K562 (cell line): ENCODE measurements around the gene WRAP53. TPM values are rescaled to one million over a fixed set of nuclear protein-coding genes. Genes with fewer than 3 reads are reported as not detected.

ENCODE experiments used
- CEBPG ChIP-seq, 3 experiments: fragments of 200-800 bp in 1 of 3; sonication (Bioruptor generic) in 1 of 3; sonication (generic) in 1 of 3; formaldehyde crosslinking in 1 of 3; IDR thresholded peaks in 2 of 3; conservative IDR thresholded peaks in 1 of 3; 2 replicates each; pipeline versions ENCODE4 v1.6.1 to v1.8.0; 2016 to 2022; ENCODE audit warnings: missing compliant biosample characterization in 2 of 3, missing genetic modification characterization in 2 of 3, mild to moderate bottlenecking in 1 of 3, missing genetic modification reagents in 1 of 3
- ERF ChIP-seq: fragments of 450-650 bp; formaldehyde crosslinking; IDR thresholded peaks from 2 replicates; pipeline ENCODE4 v1.4.0; 2020; ENCODE audit warnings: mild to moderate bottlenecking, mixed read lengths
- HMG20A ChIP-seq: fragments of 450-650 bp; formaldehyde crosslinking; conservative IDR thresholded peaks from 2 replicates; pipeline ENCODE4 v1.4.0; 2020; ENCODE audit warnings: mild to moderate bottlenecking, mixed read lengths
- L3MBTL2 ChIP-seq: fragments of 450-650 bp; IDR thresholded peaks from 2 replicates; pipeline ENCODE4 v1.6.1; 2016; ENCODE audit warnings: mild to moderate bottlenecking, moderate library complexity
- MTA1 ChIP-seq: fragments of 450-650 bp; IDR thresholded peaks from 2 replicates; pipeline ENCODE4 v1.6.1; 2017; ENCODE audit warnings: borderline replicate concordance
- MYBL2 ChIP-seq, 2 experiments: fragments of 450-650 bp in 1 of 2; sonication (generic) in 1 of 2; formaldehyde crosslinking in 1 of 2; IDR thresholded peaks; 2 replicates each; pipeline versions ENCODE4 v1.6.1 to v1.8.1; 2017 to 2022; ENCODE audit warnings: borderline replicate concordance in 1 of 2, inconsistent platforms in 1 of 2, low read depth in 1 of 2, mild to moderate bottlenecking in 1 of 2, missing genetic modification reagents in 1 of 2, moderate library complexity in 1 of 2
- MYNN ChIP-seq, 2 experiments: sonication (generic); formaldehyde crosslinking in 1 of 2; IDR thresholded peaks; 2 replicates each; pipeline versions ENCODE4 v1.5.0 to v1.6.1; 2016 to 2020; ENCODE audit warnings: antibody characterized with exemption in 1 of 2, missing genetic modification reagents in 1 of 2
- NCOA1 ChIP-seq: fragments of 450-650 bp; IDR thresholded peaks from 2 replicates; pipeline ENCODE4 v1.6.1; 2016; ENCODE audit warnings: low read depth
- NCOA2 ChIP-seq, 2 experiments: fragments of 450-650 bp; IDR thresholded peaks; 2 replicates each; pipeline ENCODE4 v1.6.1; 2018; ENCODE audit warnings: mild to moderate bottlenecking in 2 of 2, moderate library complexity in 1 of 2; ENCODE audit not compliant: partially characterized antibody in 2 of 2
- NR2C1 ChIP-seq, 2 experiments: fragments of 450-650 bp; IDR thresholded peaks; 2 replicates each; pipeline ENCODE4 v1.6.1; 2017; ENCODE audit warnings: mild to moderate bottlenecking in 2 of 2, antibody characterized with exemption in 1 of 2, inconsistent platforms in 1 of 2, missing compliant biosample characterization in 1 of 2, missing genetic modification characterization in 1 of 2
- SMARCC2 ChIP-seq: fragments of 450-650 bp; IDR thresholded peaks from 2 replicates; pipeline ENCODE4 v1.6.1; 2017; ENCODE audit warnings: antibody characterized with exemption, moderate library complexity, mild to moderate bottlenecking, low read depth
- STAT6 ChIP-seq: sonication (generic); formaldehyde crosslinking; IDR thresholded peaks from 2 replicates; pipeline ENCODE4 v1.8.1; 2023; ENCODE audit warnings: mild to moderate bottlenecking, missing genetic modification reagents
- TCF7 ChIP-seq: sonication (generic); IDR thresholded peaks from 2 replicates; pipeline ENCODE4 v1.6.1; 2016; ENCODE audit warnings: antibody characterized with exemption, borderline replicate concordance
- ZBTB34 ChIP-seq: fragments of 250-450 bp; sonication (Bioruptor Pico); IDR thresholded peaks from 2 replicates; pipeline ENCODE4 v1.8.0; 2021; ENCODE audit warnings: mild to moderate bottlenecking, moderate library complexity
- ZNF134 ChIP-seq: fragments of 250-450 bp; sonication (Bioruptor Pico); conservative IDR thresholded peaks from 2 replicates; pipeline ENCODE4 v1.4.0; 2020
- ZNF174 ChIP-seq: fragments of 250-450 bp; sonication (Bioruptor Pico); IDR thresholded peaks from 2 replicates; pipeline ENCODE4 v1.4.0; 2020; ENCODE audit warnings: mild to moderate bottlenecking
- ZNF766 ChIP-seq: fragments of 200-800 bp; sonication (Bioruptor generic); conservative IDR thresholded peaks from 2 replicates; pipeline ENCODE4 v1.6.1; 2016; ENCODE audit warnings: missing genetic modification characterization, missing compliant biosample characterization
- polyA plus RNA-seq, 8 experiments: library from polyadenylated mRNA; depleted of rRNA in 4 of 8; stranded (reverse) in 5 of 8; unstranded in 3 of 8; fragments of >200 nt; fragmentation: Nextera tagmentation in 2 of 8; fragmentation: Illumina TruSeq in 1 of 8; extraction: Ambion mirVana in 2 of 8; extraction: Trizol in 1 of 8; gene quantifications; 2 replicates each; pipeline versions ENCODE4 v1.2.1 to v1.2.3, GENCODE V29; 2011 to 2014; ENCODE audit warnings: inconsistent platforms in 1 of 8, missing spikeins in 1 of 8
- total RNA-seq, 7 experiments: library from RNA; depleted of rRNA in 6 of 7; stranded (reverse); fragments of >200 nt in 6 of 7; fragmentation: Illumina TruSeq in 2 of 7; extraction: Trizol in 2 of 7; gene quantifications; 2 replicates each; pipeline versions ENCODE4 v1.2.1 to v1.2.3, GENCODE V29; 2011 to 2021; ENCODE audit warnings: low replicate concordance in 1 of 7
- TF ChIP-seq, protein P1 (sequence below): fragments of 250-450 bp; sonication (Bioruptor Pico); IDR thresholded peaks from 2 replicates; pipeline ENCODE4 v1.5.0; 2021; ENCODE audit warnings: mild to moderate bottlenecking, moderate library complexity

The WRAP53 gene
- total and polyA plus RNA-seq, 9 of the 15 experiments (the other 6 are each of a cell fraction or from before 2014, with no cell fraction given): 0.72 to 18.2 (median 13.4) TPM

DNA sequence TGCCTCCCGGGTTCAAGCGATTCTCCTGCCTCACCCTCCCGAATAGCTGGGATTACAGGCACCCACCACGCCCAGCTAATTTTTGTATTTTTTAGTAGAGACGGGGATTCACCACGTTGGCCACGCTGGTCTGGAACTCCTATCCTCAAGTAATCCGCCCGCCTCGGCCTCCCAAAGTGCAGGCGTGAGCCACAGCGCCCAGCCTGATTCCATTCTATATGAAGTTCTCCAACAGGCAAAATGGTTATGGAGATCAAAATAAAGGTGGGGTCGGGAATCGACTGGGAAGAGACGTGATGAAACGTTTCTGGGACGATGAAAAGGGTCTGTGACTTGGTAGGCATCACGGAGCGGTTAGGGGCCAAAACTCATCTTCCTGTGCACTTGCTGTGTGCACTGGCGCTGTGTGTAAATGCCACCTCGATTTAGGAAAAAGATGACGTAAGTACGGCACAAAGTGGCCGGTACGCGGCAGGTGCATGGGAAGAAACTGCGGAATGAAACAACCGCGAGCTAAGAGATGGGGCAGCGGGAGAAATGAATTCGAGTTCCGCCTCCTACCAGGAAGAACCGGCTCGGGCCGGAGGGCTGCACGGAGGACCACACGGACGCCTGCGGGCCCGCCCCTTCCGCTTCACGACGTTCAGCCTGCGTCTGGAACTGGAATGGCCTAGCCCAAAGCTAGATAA lies 2.6 kb upstream of the WRAP53 start (continued):
- TF ChIP-seq ZNF134 (CRISPR knock-in tag) (no peak), TCF7 (no peak), ERF (CRISPR knock-in tag) (0 out of 2 replicates have a peak, but pooled peaks have one; percentile 58), MYBL2 (IDR thresholded peaks at IDR 0.05; ENCODE audit: low read depth) (no peak), MYBL2 (CRISPR knock-in tag; IDR thresholded peaks at IDR 0.05; ENCODE audit: borderline replicate concordance) (no peak), HMG20A (CRISPR knock-in tag) (no peak), ZNF174 (CRISPR knock-in tag) (no peak), STAT6 (CRISPR knock-in tag) (no peak), NCOA2 (IDR thresholded peaks at IDR 0.05; ENCODE audit: partially characterized antibody in 2 of 2) (no peak), NCOA1 (peak; percentile 60; the same call in 1 of the 2 replicates), SMARCC2 (no peak), CEBPG (CRISPR knock-in tag; IDR thresholded peaks at IDR 0.05) (peak; percentile 72), CEBPG (tag; conservative IDR thresholded peaks at IDR 0.05 in 1 of 2, IDR thresholded peaks at IDR 0.05 in 1 of 2) (peak in 1 of 2 experiments; percentile 20; a peak in 1 of 4 replicates), L3MBTL2 (peak; percentile 72), MYNN (IDR thresholded peaks at IDR 0.05) (no peak), MYNN (CRISPR knock-in tag; IDR thresholded peaks at IDR 0.05) (no peak), ZBTB34 (CRISPR knock-in tag) (no peak), MTA1 (no peak), NR2C1 (IDR thresholded peaks at IDR 0.05) (no peak), NR2C1 (tag; IDR thresholded peaks at IDR 0.05) (no peak), ZNF766 (CRISPR knock-in tag) (no peak)
- TF ChIP-seq, protein P1, sequence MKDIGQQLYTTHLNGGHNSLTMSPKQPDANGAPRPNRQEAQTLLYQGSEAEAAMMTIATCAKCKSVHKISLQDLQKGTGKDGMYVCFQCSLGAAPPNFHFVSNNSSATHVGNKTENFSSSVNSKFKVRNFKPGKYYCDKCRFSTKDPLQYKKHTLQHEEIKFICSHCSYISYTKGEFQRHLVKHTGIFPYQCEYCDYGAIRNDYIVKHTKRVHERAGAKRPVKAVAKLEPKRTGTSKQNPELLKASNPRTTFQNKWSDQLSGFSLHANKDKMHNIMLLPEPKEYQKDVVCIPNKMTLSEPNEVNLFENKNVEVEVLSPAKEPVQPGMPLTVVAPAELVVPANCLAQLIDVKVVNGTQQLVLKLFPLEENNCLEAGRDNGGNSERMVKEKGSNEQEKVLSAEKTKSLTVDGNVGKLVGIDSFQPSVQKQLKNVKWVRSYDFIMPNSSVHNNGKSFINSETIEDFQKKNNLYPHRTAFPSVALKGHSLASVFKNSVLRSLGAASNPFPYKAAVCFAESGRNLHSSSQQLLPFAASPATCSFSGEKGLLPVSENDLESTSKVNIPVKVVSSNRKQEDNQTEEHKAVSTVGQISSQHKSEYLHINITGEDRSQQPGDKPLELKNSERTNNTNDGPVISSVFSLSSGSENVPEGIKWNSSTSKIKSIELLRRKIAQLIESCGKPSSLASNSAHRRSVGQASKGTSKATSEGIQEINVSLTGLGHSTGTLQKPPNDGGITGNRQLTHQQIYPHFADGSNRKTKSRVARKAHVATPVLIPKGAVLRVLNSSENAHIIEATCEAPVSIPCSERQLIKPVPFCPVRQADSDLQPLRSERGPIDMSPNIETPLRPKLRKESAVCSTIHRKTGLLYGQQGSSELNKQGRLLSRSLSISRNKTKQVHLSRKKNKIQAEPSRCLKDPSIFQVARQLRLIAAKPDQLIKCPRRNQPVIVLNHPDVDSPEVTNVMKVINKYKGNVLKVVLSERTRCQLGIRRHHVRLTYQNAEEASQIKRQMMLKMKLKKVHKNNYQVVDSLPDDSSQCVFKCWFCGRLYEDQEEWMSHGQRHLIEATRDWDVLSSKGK (CRISPR knock-in tag): no peak
